Mesothelial cell of epicardium (in vitro differentiated cells): ENCODE data around the gene ABCA10. TPM values are rescaled to one million over a fixed set of nuclear protein-coding genes. Genes with fewer than 3 reads are reported as not detected.
"Not testable (repeated sequence)": the region's sequence is repeated elsewhere in the genome, so short reads cannot be mapped to it uniquely, and the experiment has no call there.

Experiments
- DNase-seq, 2 experiments: peaks; one replicate each; pipeline ENCODE4 v3.0.0; 2021; ENCODE audit warnings: low spot score in 2 of 2; ENCODE audit not compliant: unreplicated experiment in 2 of 2
- H3K27ac Mint-ChIP-seq: 2 replicates; pipeline ENCODE4 v1.8.0; 2021; ENCODE audit warnings: mixed read lengths
- H3K27me3 Mint-ChIP-seq: 2 replicates; pipeline ENCODE4 v1.8.0; 2021; ENCODE audit warnings: low read depth, mixed read lengths
- H3K36me3 Mint-ChIP-seq: 2 replicates; pipeline ENCODE4 v1.8.0; 2021; ENCODE audit warnings: mixed read lengths
- H3K4me1 Mint-ChIP-seq: 2 replicates; pipeline ENCODE4 v1.8.0; 2021; ENCODE audit warnings: mixed read lengths
- H3K4me3 Mint-ChIP-seq: 2 replicates; pipeline ENCODE4 v1.8.0; 2021; ENCODE audit warnings: mild to moderate bottlenecking, moderate library complexity, mixed read lengths
- H3K9me3 Mint-ChIP-seq: 2 replicates; pipeline ENCODE4 v1.8.0; 2021; ENCODE audit warnings: mixed read lengths
- total RNA-seq: library from RNA; stranded (reverse); gene quantifications from 3 replicates; pipeline ENCODE4 v1.2.1, GENCODE V29; 2021
- TF ChIP-seq, protein P1 (sequence below): fragments of 200-600 bp; sonication (generic); IDR thresholded peaks from one replicate; pipeline ENCODE4 v1.5.0; 2021; ENCODE audit warnings: antibody characterized with exemption; ENCODE audit not compliant: unreplicated experiment

ABCA10 gene
- total RNA-seq, 1 donor from 2014 or later, result 0.74 TPM

DNA sequence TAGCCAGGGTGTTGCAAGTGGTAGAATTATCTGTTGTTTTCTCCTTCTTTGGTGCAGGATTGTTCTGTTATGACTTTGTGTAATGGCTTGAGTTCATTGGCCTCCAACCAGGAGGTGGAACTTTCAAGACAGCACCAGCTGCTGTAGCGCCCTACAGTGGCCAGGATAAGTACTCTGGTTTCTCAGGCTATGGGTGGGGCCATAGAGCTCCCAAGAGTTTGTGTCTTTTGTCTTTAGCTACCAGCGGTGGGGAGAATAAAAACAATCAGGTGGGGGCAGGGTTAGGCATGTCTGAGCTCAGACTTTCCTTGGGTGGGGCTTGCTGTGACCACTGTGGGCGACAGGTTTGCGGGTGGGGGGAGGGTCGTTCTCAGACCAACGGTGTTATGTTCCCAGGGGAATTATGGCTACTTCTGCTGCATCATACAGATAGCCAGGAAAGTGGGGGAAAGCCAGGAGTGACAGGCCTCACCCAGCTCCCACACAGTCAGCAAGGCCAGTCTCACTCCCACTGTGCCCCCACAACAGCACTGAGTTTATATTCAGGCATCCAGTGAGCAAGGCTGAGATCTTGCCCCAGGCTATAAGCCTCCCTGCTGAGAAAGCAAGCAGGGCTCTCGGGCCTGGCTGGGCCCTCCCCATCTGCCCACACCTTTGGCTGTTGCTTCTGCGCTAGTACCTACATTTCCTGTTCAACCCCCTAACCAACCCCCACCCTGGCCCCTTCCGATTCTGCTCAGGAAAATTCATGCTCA, 15.4 kb downstream of the ABCA10 start:
- Mint-ChIP-seq H3K27ac (no peak overlapping the region), H3K27me3 (peaks cover 2% of the 10 kb centered on the region), H3K4me1 (no peaks in the 10 kb centered on the region), H3K9me3 (peaks cover 23% of the 10 kb centered on the region), H3K36me3 (peaks cover 3% of the 10 kb centered on the region), H3K4me3 (no peak overlapping the region)
- TF ChIP-seq, protein P1, sequence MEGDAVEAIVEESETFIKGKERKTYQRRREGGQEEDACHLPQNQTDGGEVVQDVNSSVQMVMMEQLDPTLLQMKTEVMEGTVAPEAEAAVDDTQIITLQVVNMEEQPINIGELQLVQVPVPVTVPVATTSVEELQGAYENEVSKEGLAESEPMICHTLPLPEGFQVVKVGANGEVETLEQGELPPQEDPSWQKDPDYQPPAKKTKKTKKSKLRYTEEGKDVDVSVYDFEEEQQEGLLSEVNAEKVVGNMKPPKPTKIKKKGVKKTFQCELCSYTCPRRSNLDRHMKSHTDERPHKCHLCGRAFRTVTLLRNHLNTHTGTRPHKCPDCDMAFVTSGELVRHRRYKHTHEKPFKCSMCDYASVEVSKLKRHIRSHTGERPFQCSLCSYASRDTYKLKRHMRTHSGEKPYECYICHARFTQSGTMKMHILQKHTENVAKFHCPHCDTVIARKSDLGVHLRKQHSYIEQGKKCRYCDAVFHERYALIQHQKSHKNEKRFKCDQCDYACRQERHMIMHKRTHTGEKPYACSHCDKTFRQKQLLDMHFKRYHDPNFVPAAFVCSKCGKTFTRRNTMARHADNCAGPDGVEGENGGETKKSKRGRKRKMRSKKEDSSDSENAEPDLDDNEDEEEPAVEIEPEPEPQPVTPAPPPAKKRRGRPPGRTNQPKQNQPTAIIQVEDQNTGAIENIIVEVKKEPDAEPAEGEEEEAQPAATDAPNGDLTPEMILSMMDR, result no peak
- DNase-seq, result no peak

DNA sequence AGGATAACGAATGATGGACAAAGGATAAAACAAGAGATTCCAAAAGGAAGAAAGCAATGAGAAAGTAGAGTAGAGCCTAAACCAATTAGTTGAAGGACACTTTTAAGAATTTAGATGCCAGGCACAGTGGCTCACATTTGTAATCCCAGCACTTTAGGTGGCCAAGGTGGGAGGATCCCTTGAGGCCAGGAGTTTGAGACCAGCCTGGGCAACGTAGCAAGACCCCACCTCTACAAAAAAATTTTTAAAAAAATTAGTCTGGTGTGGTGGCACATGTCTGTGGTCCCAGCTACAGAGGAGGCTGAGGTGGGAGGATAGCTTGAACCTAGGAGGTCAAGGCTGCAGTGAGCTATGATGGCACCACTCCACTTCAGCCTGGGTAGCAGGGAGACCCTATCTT, 20.0 kb downstream of the ABCA10 start:
- Mint-ChIP-seq H3K27ac (no peak overlapping the region), H3K4me1 (no peaks in the 10 kb centered on the region), H3K4me3 (no peak overlapping the region), H3K36me3 (peaks cover 3% of the 10 kb centered on the region), H3K27me3 (peaks cover 27% of the 10 kb centered on the region), H3K9me3 (peaks cover 21% of the 10 kb centered on the region)
- TF ChIP-seq, protein P1, result no peak
- DNase-seq, result no peak

DNA sequence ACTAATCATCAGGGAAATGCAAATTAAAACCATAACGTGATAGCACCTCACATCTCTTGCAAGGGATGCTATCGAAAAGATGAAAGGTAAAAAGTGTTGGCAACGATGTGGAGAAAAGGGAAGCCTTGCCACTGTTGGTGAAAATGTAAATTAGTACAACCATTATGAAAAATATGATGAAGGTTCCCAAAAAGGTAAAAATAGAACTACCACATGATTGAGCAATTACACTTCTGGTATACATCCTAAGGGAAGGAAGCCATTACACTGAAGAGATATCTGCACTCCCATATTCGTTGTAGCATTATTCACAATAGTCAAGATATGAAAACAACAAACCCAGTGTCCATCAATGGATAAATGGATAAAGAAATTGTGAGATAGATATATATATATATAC, 21.5 kb downstream of the ABCA10 start:
- Mint-ChIP-seq H3K4me1 (no peaks in the 10 kb centered on the region), H3K36me3 (no peaks in the 10 kb centered on the region), H3K9me3 (peaks cover 10% of the 10 kb centered on the region), H3K4me3 (no peak overlapping the region), H3K27me3 (peaks cover 37% of the 10 kb centered on the region), H3K27ac (no peak overlapping the region)
- TF ChIP-seq, protein P1, result no peak
- no peak for DNase-seq

DNA sequence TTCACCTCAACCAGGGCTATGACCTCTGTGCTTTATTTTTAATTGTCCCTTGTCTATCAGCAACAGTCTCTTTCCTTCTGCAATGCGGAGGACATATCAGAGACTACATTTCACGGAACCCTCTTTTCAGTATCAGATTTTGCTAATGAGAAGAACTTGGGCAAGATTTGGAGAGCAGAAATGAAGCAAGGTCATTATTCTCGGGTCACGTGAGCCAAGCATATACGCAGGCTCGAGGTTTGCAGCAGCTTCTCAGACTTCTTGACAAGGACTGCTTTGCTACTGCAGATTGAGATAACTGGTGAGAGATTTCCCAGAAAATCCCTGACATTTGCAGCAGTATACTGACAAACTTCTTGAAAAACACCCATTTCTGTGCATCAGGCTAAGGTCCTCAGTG, 30.4 kb downstream of the ABCA10 start:
- Mint-ChIP-seq H3K36me3 (no peaks in the 10 kb centered on the region), H3K27me3 (peaks cover 9% of the 10 kb centered on the region), H3K9me3 (no peaks in the 10 kb centered on the region), H3K4me1 (no peaks in the 10 kb centered on the region), H3K27ac (no peak overlapping the region), H3K4me3 (no peak overlapping the region)
- DNase-seq, result no peak
- TF ChIP-seq, protein P1, result no peak

DNA sequence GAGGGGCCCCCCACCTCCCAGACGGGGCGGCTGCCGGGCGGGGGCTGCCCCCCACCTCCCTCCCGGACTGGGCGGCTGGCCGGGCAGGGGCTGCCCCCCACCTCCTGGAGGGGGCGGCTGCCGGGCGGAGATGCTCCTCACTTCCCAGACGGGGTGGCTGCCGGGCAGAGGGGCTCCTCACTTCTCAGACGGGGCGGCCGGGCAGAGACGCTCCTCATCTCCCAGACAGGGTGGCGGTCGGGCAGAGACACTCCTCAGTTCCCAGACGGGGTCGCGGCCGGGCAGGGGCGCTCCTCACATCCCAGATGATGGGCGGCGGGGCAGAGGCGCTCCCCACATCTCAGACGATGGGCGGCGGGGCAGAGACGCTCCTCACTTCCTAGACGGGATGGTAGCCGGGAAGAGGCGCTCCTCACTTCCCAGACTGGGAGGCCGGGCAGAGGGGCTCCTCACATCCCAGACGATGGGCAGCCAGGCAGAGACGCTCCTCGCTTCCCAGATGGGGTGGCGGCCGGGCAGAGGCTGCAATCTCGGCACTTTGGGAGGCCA, 32.4 kb downstream of the ABCA10 start:
- not testable (repeated sequence) for H3K9me3 Mint-ChIP-seq, H3K27ac Mint-ChIP-seq, DNase-seq, H3K36me3 Mint-ChIP-seq, H3K4me1 Mint-ChIP-seq, H3K27me3 Mint-ChIP-seq, H3K4me3 Mint-ChIP-seq

DNA sequence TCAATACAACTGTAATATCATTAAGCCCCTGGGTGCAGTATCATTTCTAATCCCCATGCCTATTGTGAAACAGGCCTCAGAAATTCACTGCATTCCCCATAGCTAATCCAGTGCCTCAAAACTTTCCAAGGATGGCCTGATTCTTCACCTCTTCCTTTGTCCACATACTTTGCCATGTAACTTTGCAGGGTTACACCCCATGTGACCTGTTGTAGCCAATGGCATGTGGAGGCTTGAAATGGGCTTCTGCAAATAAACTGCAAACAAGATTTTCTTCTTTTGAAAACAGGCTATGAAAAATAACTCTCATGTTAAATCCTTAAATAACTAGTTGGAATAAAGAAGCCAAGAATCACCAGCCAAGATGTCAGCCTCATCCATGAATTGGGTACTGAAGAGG, 35.9 kb downstream of the ABCA10 start:
- H3K36me3 Mint-ChIP-seq, result no peaks in the 10 kb centered on the region
- no peaks in the 10 kb centered on the region for H3K9me3 Mint-ChIP-seq
- H3K4me1 Mint-ChIP-seq, result peaks cover 8% of the 10 kb centered on the region
- DNase-seq, result no peak
- TF ChIP-seq, protein P1, result no peak
- H3K27ac Mint-ChIP-seq, result no peak overlapping the region
- no peaks in the 10 kb centered on the region for H3K27me3 Mint-ChIP-seq
- H3K4me3 Mint-ChIP-seq, result no peak overlapping the region
